MM.1S (cell line): ENCODE data around the gene HRK.

Experiments used
- DNase-seq: peaks from one replicate; pipeline ENCODE4 v3.0.0-alpha.2; 2015
- H2AFZ ChIP-seq: fragments of 300-600 bp; sonication (generic); 2 replicates; pipeline ENCODE4 v1.6.0; 2016; ENCODE audit warnings: antibody characterized with exemption, low read length
- H3F3A ChIP-seq: fragments of 300-600 bp; sonication (generic); 2 replicates; pipeline ENCODE4 v1.6.1; 2016; ENCODE audit warnings: mild to moderate bottlenecking, antibody characterized with exemption, low read length, moderate library complexity, mixed read lengths; ENCODE audit not compliant: insufficient read depth
- H3K27ac ChIP-seq: fragments of 300-600 bp; sonication (generic); 2 replicates; pipeline ENCODE4 v1.5.1; 2016; ENCODE audit warnings: mild to moderate bottlenecking, low read length
- H3K27me3 ChIP-seq: fragments of 300-600 bp; sonication (generic); replicated peaks from 2 replicates; pipeline ENCODE4 v1.6.0; 2016; ENCODE audit warnings: low read length; ENCODE audit not compliant: insufficient read depth
- H3K36me3 ChIP-seq: fragments of 300-600 bp; sonication (generic); replicated peaks from 2 replicates; pipeline ENCODE4 v1.6.1; 2016; ENCODE audit warnings: mild to moderate bottlenecking, low read length, mixed read lengths; ENCODE audit not compliant: insufficient read depth
- H3K4me1 ChIP-seq: fragments of 300-600 bp; sonication (generic); 2 replicates; pipeline ENCODE4 v1.6.1; 2016; ENCODE audit warnings: low read length, mixed read lengths
- H3K4me2 ChIP-seq: fragments of 300-600 bp; sonication (generic); 2 replicates; pipeline ENCODE4 v1.6.0; 2016; ENCODE audit warnings: low read depth, low read length
- H3K4me3 ChIP-seq: fragments of 300-600 bp; sonication (generic); 2 replicates; pipeline ENCODE4 v1.5.1; 2016; ENCODE audit warnings: low read length, mixed read lengths
- H3K79me2 ChIP-seq: fragments of 300-600 bp; sonication (generic); 2 replicates; pipeline ENCODE4 v1.6.1; 2016; ENCODE audit warnings: mixed run types, low read length, mixed read lengths
- H3K9ac ChIP-seq: fragments of 300-600 bp; sonication (generic); 2 replicates; pipeline ENCODE4 v1.6.1; 2016; ENCODE audit warnings: low read length, mixed read lengths
- H3K9me2 ChIP-seq: fragments of 300-600 bp; sonication (generic); replicated peaks from 2 replicates; pipeline ENCODE4 v1.6.1; 2016; ENCODE audit warnings: mild to moderate bottlenecking, low read length, mixed read lengths; ENCODE audit not compliant: insufficient read depth
- H3K9me3 ChIP-seq: fragments of 300-600 bp; sonication (generic); replicated peaks from 2 replicates; pipeline ENCODE4 v1.6.1; 2016; ENCODE audit warnings: mild to moderate bottlenecking, low read length, mixed read lengths; ENCODE audit not compliant: insufficient read depth
- H4K20me1 ChIP-seq: fragments of 300-600 bp; sonication (generic); 2 replicates; pipeline ENCODE4 v1.6.1; 2016; ENCODE audit warnings: mild to moderate bottlenecking, low read length, moderate library complexity, mixed read lengths; ENCODE audit not compliant: insufficient read depth
- CTCF ChIP-seq: fragments of 300-600 bp; sonication (generic); IDR thresholded peaks from 2 replicates; pipeline ENCODE4 v1.5.1; 2016; ENCODE audit warnings: antibody characterized with exemption, low read length, mixed read lengths
- EZH2 ChIP-seq: fragments of 300-600 bp; sonication (generic); optimal IDR thresholded peaks from 2 replicates; pipeline ENCODE3; 2017; ENCODE audit warnings: low read depth, mild to moderate bottlenecking, antibody characterized with exemption, low read length, mixed read lengths
- EZH2phosphoT487 ChIP-seq: fragments of 300-600 bp; sonication (generic); IDR thresholded peaks from 2 replicates; pipeline ENCODE4 v1.6.1; 2018; ENCODE audit warnings: antibody characterized with exemption, low read length

HRK gene

GRCh38 chr12:116906285-116906684, 25.0 kb upstream of the HRK start:
- Histone ChIP-seq H3K9me3 (no peaks in the 10 kb centered on the region), H3K27me3 (no peaks in the 10 kb centered on the region), H3K9me2 (no peaks in the 10 kb centered on the region), H3K4me3 (no peak overlapping the region), H3K4me2 (no peak overlapping the region), H3K27ac (no peak overlapping the region), H3K79me2 (peaks cover 6% of the 10 kb centered on the region), H3F3A (no peaks in the 10 kb centered on the region), H3K4me1 (no peaks in the 10 kb centered on the region), H2AFZ (no peak overlapping the region), H3K36me3 (no peaks in the 10 kb centered on the region), H3K9ac (no peak overlapping the region), H4K20me1 (no peaks in the 10 kb centered on the region)
- TF ChIP-seq CTCF (no peak), EZH2phosphoT487 (no peak), EZH2 (no peak)
- no peak for DNase-seq

GRCh38 chr12:116903818-116904217, 22.6 kb upstream of the HRK start:
- Histone ChIP-seq H3F3A (no peaks in the 10 kb centered on the region), H3K4me3 (no peak overlapping the region), H2AFZ (no peak overlapping the region), H3K27me3 (no peaks in the 10 kb centered on the region), H3K9me3 (no peaks in the 10 kb centered on the region), H3K4me2 (no peak overlapping the region), H3K9ac (no peak overlapping the region), H3K27ac (no peak overlapping the region), H3K36me3 (no peaks in the 10 kb centered on the region), H3K4me1 (no peaks in the 10 kb centered on the region), H4K20me1 (no peaks in the 10 kb centered on the region), H3K9me2 (no peaks in the 10 kb centered on the region), H3K79me2 (no peaks in the 10 kb centered on the region)
- TF ChIP-seq CTCF (no peak), EZH2phosphoT487 (no peak), EZH2 (no peak)
- DNase-seq: no peak

GRCh38 chr12:116901612-116902011, 20.4 kb upstream of the HRK start:
- TF ChIP-seq EZH2phosphoT487 (no peak), CTCF (no peak), EZH2 (no peak)
- H3F3A ChIP-seq: no peaks in the 10 kb centered on the region
- no peak overlapping the region for H3K4me3 ChIP-seq

GRCh38 chr12:116898669-116899068, 17.4 kb upstream of the HRK start:
- H3K36me3 ChIP-seq: no peaks in the 10 kb centered on the region
- no peak overlapping the region for H3K9ac ChIP-seq
- no peaks in the 10 kb centered on the region for H3K27me3 ChIP-seq
- no peaks in the 10 kb centered on the region for H3K79me2 ChIP-seq
- no peaks in the 10 kb centered on the region for H3K9me2 ChIP-seq
- no peaks in the 10 kb centered on the region for H3K4me1 ChIP-seq
- H4K20me1 ChIP-seq: no peaks in the 10 kb centered on the region
- H3F3A ChIP-seq: no peaks in the 10 kb centered on the region
- H3K4me2 ChIP-seq: no peak overlapping the region
- no peak for TF ChIP-seq CTCF
- no peak overlapping the region for H3K4me3 ChIP-seq
- H3K9me3 ChIP-seq: no peaks in the 10 kb centered on the region
- no peak for DNase-seq
- H3K27ac ChIP-seq: no peak overlapping the region
- no peak overlapping the region for H2AFZ ChIP-seq

More at GRCh38 chr12:116901612-116902011, 20.4 kb upstream of the HRK start:
- H3K4me2 ChIP-seq: no peak overlapping the region
- H3K9me3 ChIP-seq: no peaks in the 10 kb centered on the region
- H4K20me1 ChIP-seq: no peaks in the 10 kb centered on the region
- no peaks in the 10 kb centered on the region for H3K27me3 ChIP-seq
- no peak overlapping the region for H3K9ac ChIP-seq
- no peaks in the 10 kb centered on the region for H3K79me2 ChIP-seq
- H3K9me2 ChIP-seq: no peaks in the 10 kb centered on the region
- H3K4me1 ChIP-seq: no peaks in the 10 kb centered on the region
- no peak overlapping the region for H3K27ac ChIP-seq
- no peak for DNase-seq
- H3K36me3 ChIP-seq: no peaks in the 10 kb centered on the region
- no peak overlapping the region for H2AFZ ChIP-seq
